ENCODE measurements around the gene TM7SF3. TPM values are rescaled to one million over a fixed set of nuclear protein-coding genes. Genes with fewer than 3 reads are reported as not detected.

TM7SF3 gene
- total RNA-seq, 1 donor from 2014 or later: 30.3 TPM

DNA sequence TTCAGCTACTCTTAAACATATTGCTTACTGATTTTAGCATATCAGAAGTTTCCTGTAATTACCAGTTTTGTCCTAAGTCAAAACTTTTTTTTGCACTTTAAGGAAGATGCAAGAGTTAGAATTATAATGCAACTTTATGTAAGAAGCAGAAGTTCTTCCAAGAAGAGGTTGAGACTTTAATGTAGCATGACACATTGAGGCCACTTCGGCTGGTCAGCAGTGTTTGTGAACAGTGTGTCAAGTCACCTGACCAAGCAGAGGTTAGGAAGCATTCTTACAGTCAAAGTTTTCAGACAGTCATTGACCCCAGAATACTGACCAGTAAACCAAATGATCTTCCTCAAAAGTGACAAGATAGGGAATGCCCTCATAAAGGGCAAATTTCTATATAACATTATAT, 60.7 kb downstream of the TM7SF3 start:
- no peaks in the 10 kb centered on the region for H3K4me1 Mint-ChIP-seq (ENCODE audit: low read depth, unreplicated experiment)
- H3K27me3 Mint-ChIP-seq (ENCODE audit: unreplicated experiment): no peaks in the 10 kb centered on the region
- no peak overlapping the region for H3K4me3 Mint-ChIP-seq (ENCODE audit: unreplicated experiment)
- no peaks in the 10 kb centered on the region for H3K36me3 Mint-ChIP-seq (ENCODE audit: unreplicated experiment)
- DNase-seq: no peak
- TF ChIP-seq, protein P1, sequence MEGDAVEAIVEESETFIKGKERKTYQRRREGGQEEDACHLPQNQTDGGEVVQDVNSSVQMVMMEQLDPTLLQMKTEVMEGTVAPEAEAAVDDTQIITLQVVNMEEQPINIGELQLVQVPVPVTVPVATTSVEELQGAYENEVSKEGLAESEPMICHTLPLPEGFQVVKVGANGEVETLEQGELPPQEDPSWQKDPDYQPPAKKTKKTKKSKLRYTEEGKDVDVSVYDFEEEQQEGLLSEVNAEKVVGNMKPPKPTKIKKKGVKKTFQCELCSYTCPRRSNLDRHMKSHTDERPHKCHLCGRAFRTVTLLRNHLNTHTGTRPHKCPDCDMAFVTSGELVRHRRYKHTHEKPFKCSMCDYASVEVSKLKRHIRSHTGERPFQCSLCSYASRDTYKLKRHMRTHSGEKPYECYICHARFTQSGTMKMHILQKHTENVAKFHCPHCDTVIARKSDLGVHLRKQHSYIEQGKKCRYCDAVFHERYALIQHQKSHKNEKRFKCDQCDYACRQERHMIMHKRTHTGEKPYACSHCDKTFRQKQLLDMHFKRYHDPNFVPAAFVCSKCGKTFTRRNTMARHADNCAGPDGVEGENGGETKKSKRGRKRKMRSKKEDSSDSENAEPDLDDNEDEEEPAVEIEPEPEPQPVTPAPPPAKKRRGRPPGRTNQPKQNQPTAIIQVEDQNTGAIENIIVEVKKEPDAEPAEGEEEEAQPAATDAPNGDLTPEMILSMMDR (IDR thresholded peaks at IDR 0.05; ENCODE audit: partially characterized antibody, unreplicated experiment): no peak
- H3K9me3 Mint-ChIP-seq (ENCODE audit: unreplicated experiment): no peaks in the 10 kb centered on the region
- no peak overlapping the region for H3K27ac Mint-ChIP-seq (ENCODE audit: unreplicated experiment)

DNA sequence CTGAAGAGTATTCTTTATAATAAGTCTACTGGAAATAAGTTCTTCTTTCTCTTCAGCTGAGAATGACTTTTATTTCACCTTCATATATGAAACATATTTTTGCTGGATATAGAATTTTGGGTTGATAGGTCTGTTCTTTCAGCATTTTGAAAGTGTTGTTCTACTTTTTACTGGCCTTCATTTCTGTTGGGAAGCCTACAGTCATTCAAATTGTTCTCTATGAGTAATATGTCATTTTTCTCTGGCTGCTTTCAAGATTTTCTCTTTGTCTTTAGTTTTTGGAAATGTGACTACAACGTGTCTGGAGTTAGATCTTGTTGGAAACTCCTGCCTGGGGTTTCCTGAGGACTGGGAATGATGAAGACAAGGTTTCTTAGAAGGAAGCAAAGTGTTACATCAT, 65.9 kb downstream of the TM7SF3 start:
- TF ChIP-seq, protein P1 (IDR thresholded peaks at IDR 0.05; ENCODE audit: partially characterized antibody, unreplicated experiment): no peak
- no peaks in the 10 kb centered on the region for H3K4me1 Mint-ChIP-seq (ENCODE audit: low read depth, unreplicated experiment)
- H3K27me3 Mint-ChIP-seq (ENCODE audit: unreplicated experiment): no peaks in the 10 kb centered on the region
- no peak for DNase-seq
- no peak overlapping the region for H3K27ac Mint-ChIP-seq (ENCODE audit: unreplicated experiment)
- H3K4me3 Mint-ChIP-seq (ENCODE audit: unreplicated experiment): no peak overlapping the region
- no peaks in the 10 kb centered on the region for H3K9me3 Mint-ChIP-seq (ENCODE audit: unreplicated experiment)
- H3K36me3 Mint-ChIP-seq (ENCODE audit: unreplicated experiment): no peaks in the 10 kb centered on the region

DNA sequence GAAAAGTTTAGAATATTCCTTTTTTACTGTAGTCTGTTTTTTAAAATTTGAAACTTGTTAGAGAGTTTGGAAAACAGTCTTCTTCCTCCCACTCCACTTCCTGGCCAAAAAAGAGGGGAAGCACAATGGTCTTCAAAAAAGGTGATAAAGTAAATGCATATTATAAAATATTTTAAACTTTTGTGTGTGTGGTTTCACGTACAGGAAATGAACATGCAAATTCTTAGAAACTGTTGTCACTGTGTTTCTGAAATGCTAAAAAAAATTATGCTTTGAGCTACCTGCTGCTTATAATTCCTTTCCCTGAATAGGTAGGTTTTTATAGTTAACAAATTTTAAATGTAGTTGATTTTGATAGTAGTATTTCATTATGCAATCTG, 73.0 kb downstream of the TM7SF3 start:
- H3K36me3 Mint-ChIP-seq (ENCODE audit: unreplicated experiment): no peaks in the 10 kb centered on the region
- peaks cover 6% of the 10 kb centered on the region for H3K27me3 Mint-ChIP-seq (ENCODE audit: unreplicated experiment)

DNA sequence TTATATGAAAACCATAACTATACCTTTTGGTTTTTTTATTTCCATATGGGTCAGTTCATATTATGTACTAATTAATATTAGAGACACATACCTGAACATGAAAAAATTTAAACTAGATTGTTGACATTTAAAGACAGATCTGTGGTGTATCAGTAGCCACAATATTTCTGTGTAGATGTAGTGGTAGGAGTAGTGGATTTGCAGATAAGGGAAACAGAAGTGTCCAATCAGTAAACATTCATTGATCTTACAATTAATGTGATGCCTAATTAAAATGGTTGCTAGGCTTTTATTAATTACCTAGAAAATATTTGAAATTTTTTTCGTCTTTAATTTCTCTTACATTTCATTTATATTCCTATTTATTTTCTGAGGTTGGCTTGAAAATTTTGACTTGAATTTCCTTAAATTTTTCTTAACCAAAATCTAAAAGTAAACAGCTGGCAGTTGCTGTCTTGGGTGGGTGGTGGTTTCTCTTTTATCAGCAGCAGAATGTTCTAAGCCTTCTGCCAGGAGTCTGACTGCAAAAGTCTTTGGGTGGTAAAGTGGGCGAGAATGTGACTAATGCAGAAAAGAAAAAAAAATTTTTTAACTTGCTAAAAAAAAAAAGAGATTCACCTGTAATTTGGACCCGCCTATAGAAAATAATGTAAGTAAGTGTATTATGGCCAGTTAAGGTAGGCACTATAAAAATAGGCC, 73.5 kb downstream of the TM7SF3 start:
- Mint-ChIP-seq H3K4me1 (ENCODE audit: low read depth, unreplicated experiment) (peaks cover 10% of the 10 kb centered on the region), H3K27me3 (ENCODE audit: unreplicated experiment) (peaks cover 6% of the 10 kb centered on the region), H3K27ac (ENCODE audit: unreplicated experiment) (no peak overlapping the region), H3K4me3 (ENCODE audit: unreplicated experiment) (no peak overlapping the region), H3K9me3 (ENCODE audit: unreplicated experiment) (peaks cover 5% of the 10 kb centered on the region), H3K36me3 (ENCODE audit: unreplicated experiment) (no peaks in the 10 kb centered on the region)
- TF ChIP-seq, protein P1 (IDR thresholded peaks at IDR 0.05; ENCODE audit: partially characterized antibody, unreplicated experiment): no peak
- no peak for DNase-seq

More for the DNA sequence above, 73.0 kb downstream of the TM7SF3 start:
- DNase-seq: no peak
- TF ChIP-seq, protein P1 (IDR thresholded peaks at IDR 0.05; ENCODE audit: partially characterized antibody, unreplicated experiment): no peak
- Mint-ChIP-seq H3K4me3 (ENCODE audit: unreplicated experiment) (no peak overlapping the region), H3K27ac (ENCODE audit: unreplicated experiment) (no peak overlapping the region), H3K4me1 (ENCODE audit: low read depth, unreplicated experiment) (peaks cover 10% of the 10 kb centered on the region), H3K9me3 (ENCODE audit: unreplicated experiment) (peaks cover 5% of the 10 kb centered on the region)

DNA sequence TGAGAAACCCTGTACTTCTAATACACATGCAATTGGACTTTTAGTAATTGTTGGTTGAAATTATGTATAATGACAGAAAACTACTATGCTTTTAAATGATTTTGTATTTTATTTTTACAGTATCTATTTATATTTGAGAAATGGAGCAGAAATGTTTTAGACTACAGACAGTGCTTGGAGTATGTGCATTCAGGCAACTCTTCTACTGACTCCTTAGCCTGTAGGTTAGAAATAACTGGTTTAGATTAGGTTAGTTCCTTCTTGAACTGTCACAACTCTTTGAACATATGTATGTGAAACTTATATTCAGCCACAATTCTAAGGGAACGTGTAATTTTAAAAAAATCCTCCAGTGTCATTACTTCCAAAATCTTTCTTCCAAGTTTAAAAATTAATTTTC, 74.2 kb downstream of the TM7SF3 start:
- DNase-seq: no peak
- Mint-ChIP-seq H3K27me3 (ENCODE audit: unreplicated experiment) (peaks cover 6% of the 10 kb centered on the region), H3K27ac (ENCODE audit: unreplicated experiment) (no peak overlapping the region)

More for the DNA sequence above, 74.2 kb downstream of the TM7SF3 start:
- Mint-ChIP-seq H3K36me3 (ENCODE audit: unreplicated experiment) (no peaks in the 10 kb centered on the region), H3K4me3 (ENCODE audit: unreplicated experiment) (peak overlapping the region; percentile 89), H3K4me1 (ENCODE audit: low read depth, unreplicated experiment) (peaks cover 10% of the 10 kb centered on the region), H3K9me3 (ENCODE audit: unreplicated experiment) (peaks cover 5% of the 10 kb centered on the region)
- TF ChIP-seq, protein P1 (IDR thresholded peaks at IDR 0.05; ENCODE audit: partially characterized antibody, unreplicated experiment): no peak

All from glutamatergic neuron (in vitro differentiated cells).